HPDE6-E6E7 (cell line): ENCODE results near the gene DDX59.
"Not testable (repeated sequence)": the region's sequence is repeated elsewhere in the genome, so short reads cannot be mapped to it uniquely, and the experiment has no call there.

Experiments
- DNase-seq: peaks from one replicate; pipeline ENCODE4 v3.0.0; 2011; ENCODE audit warnings: missing footprints; ENCODE audit errors: extremely low spot score

The DDX59 gene

DNA sequence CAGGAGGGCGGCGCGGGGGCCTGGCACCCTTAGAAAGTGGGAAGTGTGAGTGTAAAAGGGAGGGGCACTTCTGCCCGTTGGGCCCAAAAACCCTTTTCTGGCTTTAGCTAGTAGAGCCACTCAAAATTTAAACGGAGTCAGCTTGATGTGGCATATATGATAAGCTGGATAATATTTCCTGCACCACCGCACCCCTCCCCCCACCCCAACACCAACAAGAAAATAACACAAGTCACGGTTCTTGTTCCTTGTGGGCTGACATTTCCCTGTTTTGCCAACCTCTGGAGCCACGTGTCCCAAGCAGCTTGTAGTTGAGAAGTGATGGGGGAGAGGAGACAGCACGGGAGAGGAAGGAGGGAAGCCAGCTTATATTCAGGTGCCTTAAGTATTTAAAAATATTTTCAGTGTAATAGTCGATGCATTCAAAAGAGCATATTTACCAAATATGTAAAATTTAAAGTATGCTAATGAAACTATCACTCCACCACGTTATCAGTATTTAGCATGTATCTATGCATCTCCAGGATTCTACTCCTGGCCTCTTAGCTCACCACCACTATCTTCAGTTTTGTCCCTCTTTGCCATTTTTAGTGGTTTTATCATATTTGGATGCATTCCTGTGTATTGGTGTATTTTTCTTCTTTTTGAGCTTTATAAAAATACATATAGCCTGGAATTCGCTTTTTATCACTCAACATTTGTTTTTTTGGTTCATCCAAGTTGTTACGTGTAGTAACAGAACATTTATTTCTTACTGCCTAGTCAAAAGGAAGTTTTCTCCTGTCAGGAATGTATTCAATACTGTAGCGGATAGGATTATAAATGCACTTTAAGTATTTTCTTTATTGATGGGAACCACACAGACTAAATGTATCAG, 773 bp upstream of the DDX59 start:
- peak; percentile 32 for DNase-seq

DNA sequence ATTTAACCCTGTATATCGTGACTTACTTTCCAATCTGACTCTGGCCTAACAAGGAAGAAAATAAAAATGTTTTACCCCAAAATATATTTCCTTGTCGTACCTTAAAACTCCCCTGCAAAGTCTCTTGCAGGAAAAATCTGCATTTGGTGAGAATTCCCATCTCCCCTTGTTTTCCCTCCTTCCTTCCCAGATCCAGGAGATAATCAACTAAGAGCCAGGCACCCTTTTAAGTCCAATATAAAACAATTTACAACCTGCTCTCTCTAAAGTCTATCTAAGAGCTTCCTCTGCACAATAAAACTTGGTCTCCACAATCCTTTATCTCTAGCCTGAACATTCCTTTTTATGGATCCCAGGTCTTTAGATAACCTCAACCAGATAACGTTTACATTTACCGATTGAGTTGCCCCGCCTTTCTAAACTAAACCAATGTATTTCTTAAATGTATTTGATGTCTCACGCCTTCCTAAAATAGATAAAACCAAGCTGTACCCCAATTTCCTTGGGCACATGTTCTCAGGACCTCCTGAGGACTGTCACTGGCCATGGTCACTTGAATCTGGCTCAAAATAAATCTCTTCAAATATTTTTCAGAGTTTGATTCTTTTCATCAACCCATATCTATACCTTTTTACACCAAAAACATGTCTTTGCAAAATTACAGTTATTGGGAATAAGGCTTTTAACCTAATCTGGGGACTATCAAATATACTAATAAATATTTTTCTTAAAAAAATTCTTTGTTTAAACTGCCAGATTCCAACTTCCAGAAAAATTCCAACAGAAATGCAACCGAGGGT, 993 bp downstream of the DDX59 start:
- DNase-seq, result no peak

DNA sequence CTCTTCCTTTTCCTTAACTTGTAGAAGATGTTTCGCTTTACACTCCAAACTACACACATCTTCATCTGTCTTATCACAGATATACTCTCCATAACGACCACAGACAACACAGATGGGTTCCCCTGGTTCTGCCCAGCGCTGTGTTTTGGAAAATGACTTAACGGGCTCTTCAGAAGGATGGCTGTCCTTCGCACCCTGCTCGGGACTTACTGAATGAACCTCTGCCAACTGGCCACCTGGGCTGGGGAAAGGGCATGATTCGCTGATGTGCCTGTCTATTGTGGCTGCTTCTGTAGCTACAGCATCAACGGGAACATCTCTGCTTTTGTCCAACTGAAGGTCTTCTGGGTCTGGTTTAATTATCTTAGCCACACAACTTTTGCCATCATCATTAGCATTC, 3.4 kb downstream of the DDX59 start:
- no peak for DNase-seq

DNA sequence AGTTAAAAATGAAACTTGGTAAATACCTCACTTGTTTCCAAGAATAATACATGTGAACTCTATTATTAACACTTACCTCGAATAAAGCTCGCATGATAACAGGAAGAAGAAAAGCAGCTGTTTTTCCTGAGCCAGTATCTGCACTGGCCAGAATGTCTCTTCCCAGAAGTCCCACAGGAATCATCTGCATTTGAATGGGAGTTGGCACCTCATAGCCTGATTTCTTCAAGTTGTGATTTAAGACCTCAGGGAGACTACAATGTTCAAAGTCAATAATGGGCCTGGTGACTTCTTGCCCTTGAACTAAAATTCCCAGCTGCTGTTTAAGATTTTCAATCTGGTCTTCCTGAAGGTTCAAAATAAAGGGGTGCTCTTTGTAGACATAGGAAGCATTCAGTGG, 3.8 kb downstream of the DDX59 start:
- no peak for DNase-seq

DNA sequence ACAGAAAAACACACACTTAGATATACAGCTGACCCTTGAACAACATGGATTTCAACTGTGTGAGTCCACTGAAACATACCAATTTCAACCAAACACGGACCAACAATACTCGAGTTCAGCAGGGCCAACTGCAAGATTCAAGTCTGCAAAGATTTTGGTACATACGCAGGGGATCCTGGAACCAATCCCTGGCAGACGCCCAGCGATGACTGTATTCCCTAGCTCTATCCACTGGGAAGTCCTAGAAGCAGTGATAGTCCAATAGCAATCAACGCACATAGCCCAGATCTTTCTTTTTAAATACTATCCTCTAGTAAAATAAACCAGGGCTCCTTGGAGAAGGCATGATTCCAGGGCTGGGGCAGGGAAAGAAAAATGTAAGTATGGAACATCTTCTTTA, 9.0 kb downstream of the DDX59 start:
- DNase-seq, result no peak

DNA sequence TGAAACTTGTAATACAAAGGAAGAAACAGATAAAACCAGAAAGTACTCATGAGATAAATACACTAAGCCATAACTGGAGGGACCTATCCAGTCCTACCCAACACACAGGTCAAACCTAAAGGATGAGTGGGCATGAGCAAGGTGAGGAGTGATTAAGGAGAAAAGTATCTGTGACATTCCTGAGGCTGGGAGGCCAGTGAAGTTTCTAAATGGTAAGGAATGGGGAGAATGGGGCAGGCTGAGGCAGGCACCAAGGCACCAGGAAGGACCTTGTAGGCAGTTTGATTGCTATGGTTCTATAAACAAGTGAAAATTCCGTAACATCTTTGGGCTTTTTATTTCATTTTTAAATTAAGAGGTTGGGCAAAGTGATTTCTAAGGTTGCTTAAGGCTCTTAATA, 10.4 kb downstream of the DDX59 start:
- peak; percentile 84 for DNase-seq

DNA sequence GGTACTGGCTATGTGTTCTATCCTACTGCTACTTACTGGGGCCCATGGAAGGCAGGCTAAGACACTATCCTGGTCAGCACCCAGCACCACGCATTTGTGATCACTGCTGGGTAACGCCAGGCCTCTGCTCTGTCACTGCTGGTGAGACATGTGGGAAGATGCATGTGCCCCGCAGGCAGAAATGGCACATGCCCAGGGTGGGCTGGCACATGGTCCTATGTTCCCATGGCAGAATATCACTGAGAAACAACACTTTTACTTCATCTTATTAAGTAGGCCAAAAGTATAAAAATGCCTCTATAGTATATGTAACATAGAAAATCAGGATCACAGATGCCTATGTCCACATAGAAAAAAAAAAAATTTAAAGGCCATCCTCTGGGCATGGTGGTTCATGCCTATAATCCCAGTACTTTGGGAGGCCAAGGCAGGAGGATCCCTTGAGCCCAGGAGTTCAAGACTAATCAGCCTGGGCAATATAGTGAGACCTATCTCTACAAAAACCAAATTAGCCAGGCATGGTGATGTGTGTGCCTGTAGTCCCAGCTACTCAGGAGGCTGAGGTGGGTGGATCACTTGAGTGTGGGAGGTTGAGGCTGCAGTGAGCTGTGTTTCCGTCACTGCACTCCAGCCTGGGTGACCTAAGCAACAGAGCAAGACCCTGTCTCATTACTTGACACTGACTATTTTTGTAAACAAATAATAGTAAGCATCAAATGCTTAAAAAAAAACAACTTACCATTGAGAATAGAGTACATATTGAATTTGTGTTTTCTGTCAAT, 11.5 kb downstream of the DDX59 start:
- DNase-seq, result no peak

DNA sequence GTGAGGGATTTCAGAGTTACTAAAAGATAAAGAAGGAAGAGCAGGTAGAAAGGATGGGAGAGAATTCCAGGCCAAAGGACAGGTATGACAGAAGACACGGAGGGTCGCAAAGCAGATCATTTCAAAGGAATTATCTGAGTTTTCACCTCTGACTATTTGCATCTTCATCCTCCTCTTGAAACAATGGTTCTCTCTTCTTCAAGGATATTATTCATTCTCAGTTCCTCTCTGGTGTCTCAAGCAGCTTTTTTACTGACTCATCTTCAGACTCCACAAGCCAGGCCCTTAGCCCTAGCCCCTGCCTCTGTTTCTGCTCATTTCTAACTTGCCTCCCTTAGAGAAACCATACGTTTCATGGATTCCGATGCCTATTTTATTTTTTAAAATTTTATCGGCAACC, 15.0 kb downstream of the DDX59 start:
- no peak for DNase-seq

DNA sequence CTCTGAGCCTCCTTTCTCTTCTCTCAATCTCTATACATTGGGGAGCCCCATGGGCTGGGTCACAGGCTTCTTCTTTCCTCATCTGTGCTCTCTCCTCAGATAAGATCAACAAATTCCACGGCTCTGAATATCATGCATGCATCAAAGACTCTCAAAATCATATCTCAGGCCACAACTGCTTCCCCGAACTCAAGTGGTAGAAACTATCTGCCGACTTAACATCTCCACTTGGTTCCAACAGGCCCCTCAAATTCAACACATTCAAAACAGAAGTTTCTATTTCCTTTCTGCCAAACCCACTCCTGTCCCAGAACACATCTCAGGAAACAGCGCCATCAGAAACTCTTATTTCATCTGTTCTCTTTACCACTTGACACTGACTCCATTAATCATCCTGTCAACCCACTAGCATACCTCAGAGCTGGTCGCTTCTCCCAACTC, 16.7 kb downstream of the DDX59 start:
- DNase-seq, result no peak

DNA sequence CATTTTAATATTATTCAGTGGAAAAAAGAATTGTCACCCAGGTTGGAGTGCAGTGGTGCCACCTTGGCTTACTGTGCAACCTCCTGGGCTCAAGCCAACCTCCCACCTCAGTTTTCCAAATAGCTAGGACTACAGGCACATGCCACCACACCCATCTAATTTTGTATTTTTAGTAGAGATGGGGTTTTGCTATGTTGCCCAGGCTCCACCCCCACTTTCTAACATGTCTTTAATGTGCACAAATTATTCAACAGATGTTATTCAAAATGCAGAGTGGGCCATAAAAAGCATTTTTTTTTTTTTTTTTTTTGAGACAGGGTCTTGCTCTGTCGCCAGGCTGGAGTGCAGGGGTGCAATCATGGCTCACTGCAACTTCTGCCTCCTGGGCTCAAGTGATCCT, 17.3 kb downstream of the DDX59 start:
- DNase-seq, result no peak

DNA sequence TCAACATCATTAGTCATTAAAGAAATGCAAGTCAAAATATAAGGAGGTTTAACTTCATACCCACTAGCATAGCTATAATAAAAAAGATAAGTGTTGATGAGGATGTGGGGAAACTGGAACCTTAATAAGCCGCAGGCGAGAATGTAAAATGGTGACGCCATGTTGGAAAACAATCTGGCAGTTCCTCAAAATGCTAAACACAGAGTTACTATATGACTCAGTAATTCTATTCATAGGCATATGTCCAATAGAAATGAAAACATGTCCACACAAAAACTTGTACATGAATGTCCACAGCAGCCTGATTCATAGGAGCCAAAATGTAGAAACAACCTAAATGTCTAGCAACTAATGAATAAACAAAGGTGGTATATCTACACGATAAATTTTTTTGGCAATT, 23.2 kb downstream of the DDX59 start:
- no peak for DNase-seq

DNA sequence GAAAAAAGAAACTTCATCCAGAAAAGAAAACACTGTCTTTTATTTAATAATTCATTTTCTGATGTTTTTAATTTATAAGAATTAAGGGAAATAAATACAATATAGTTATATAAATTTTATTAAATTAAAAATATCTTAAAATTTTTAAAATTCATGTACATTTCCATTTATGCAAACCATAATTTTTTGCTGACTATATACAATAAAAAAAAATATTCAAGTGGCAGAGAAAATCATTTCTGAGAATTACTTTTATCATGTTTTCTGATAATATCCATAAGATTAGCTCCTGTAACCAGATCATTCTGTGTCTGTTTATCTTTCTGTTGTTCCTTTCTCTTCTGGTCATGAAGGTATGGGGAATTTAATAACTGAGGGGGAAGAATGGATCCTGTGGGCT, 25.7 kb downstream of the DDX59 start:
- no peak for DNase-seq

DNA sequence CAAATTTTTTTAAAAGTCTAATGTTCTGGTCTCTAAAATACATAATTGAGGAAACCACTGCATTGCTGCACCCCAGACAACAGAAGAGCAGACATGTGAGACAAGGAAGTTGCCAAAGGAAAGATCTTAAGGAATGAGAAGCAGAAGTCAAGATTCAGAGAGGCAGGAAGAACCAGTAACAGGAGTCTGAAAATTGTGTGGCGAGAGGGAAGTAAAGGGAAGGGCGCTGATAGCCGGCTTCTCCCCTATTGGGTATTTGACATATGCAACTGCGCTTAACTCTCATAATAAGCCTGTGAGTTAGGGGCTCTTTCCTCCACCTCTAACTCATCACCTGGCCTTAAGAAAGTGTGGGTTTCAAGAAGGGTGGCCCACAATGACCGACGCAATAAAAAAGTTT, 27.2 kb downstream of the DDX59 start:
- DNase-seq, result no peak

DNA sequence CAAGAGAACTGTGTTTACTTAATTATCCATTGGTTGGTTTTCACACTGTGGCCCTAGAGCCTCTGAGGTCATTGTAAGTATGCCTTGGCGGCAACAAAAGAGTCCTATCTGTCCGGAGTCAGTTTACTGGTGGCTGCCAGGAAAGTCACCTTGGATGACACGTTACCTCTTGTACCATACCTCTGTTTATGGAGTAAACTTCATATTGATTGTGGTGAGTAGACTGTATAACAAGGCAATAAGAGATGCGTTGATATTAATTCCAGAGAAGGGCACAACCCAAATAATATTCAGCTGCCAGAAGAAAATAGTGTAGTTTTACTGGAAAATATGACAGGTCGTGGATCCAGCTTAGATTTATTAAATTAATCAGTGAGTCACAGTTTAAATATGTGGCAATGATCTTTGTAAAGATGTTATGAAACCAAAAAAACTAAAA, 28.7 kb downstream of the DDX59 start:
- DNase-seq, result no peak

DNA sequence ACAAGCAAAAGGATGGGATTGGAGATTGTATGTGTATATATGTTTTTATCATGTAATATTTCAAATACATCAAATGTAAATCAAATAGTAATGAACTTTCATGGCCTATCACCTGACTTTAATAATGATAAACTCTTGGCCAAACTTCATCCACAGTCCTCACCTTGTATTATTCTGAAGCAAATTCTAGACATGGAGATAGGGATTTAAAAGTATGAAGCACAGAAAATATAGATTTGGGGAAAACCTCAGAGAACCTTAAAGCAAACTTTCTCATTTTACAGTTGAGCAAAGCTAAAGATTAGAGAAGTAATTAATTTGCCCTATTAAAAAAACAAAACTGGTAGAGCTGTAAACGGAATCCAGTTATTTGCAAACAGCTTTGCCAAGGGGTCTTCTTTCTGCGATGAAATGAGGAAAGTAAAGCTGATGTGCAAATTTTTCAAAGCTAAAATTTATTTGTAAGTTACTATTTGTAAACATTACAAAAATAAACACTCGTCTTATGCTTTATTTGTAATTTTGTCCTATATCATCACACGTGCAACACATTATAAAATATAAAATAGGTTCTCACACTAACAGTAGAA, 29.2 kb downstream of the DDX59 start:
- no peak for DNase-seq

DNA sequence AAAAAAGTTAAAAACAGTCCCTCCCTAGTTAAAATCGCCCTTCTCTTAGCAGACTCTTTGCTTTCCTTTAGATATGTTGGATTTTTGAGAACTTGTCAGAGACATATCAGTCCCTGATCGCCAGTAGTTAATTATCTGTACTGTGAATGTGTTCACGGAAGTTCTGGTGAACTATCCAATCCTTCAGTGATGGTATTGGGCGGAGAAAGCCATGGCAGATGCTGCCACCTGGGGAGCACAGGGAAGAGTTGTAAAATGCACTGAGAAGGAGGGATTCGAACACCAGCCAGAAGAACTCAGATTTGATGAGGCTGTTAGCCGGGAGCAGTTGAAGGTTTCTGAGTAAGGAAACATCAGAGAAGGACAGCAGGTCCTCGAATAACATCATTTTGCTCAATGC, 31.6 kb downstream of the DDX59 start:
- DNase-seq, result no peak

DNA sequence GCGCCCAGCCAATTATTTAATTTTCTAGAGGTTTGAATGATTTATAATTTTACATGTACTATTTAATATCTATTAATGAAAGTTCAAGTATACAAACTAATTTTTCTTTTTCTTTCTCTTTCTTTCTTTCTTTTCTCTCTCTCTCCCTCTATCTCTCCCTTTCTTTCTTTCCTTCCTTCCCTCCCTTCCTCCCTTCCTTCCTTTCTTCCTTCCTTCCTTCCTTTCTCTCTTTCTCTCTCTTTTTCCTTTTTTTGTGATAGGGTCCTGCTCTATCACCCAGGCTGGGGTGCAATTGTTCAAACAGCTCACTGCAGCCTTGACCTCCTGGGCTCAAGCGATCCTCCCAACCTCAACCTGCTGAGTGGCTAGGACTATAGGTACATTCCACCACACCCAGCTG, 33.0 kb downstream of the DDX59 start:
- no peak for DNase-seq

DNA sequence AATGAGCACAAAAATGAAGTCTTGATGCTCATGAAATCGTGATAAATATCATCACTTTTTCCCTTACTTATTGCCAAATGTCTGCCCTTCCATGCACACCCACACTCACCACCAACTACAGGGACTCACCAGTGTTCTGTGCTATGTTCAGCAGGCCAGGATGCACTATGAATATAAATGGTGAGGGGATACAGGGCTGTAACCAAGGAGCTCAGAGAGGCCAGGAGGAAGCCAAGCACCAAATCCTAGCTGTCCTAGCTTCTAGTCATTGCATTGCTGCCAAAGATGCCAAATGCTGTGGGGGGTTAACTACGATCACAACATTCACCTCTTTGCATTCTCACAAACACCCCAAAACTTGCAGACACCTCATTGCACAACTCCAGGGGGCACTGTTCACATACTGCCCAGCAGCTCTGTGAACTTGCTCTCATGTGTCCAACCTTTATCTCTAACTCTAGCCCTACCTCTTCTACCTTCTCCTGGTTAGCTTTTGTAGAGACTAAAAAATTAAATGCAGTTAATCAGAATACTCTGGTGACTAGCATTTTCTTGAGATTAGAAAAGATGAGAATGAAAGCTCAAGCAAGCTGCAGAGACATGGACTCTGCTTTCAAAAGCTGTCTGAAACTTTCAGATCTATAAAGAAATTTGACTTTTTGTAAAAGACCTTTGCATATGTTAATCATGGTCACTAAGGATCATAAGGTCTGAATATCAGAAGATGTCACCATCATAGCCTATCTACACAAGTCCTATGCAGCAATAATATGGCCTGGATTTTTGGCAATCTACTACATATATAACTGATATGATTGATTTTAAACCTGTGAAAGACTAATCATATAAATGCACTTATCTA, 35.2 kb downstream of the DDX59 start:
- no peak for DNase-seq

DNA sequence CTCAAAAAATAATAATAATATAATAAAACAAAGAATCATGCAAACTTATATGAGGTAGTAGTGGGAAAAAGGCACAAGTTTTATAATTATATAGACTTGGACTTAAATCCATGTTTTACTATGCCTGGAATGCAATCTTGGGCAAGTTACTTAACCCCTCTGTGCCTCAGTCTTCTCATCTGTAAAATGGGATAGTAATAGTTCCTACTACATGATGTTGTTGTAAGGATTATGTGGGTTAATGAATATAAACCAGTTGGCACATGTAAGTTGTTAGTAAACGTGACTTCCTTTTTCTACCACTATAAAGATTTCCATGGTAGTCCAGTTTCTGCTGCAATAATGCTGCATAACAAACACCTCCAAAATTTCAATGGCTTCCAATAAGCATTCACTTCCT, 38.3 kb downstream of the DDX59 start:
- no peak for DNase-seq

DNA sequence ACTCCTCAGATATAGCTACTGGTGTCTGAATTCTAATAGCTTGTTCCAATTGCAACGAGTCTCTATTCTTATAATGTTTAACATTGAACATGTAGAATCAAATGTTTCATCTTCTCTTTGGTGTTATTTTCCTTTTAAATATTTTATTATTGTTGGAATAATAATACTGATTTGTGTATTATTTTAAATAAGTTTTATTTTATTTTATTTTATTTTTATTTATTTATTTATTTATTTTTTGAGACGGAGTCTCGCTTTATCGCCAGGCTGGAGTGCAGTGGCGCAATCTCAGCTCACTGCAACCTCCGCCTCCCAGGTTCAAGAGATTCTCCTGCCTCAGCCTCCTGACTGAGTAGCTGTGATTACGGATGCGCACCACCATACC, 39.2 kb downstream of the DDX59 start:
- not testable (repeated sequence) for DNase-seq
